Gastroesophageal sphincter (tissue), 3 donors: Measurements from ENCODE around the gene ADGRG1.

Source experiments
- CTCF ChIP-seq, 4 experiments: fragments of 200-600 bp in 2 of 4; fragments of 450-650 bp in 2 of 4; sonication (generic) in 1 of 4; IDR thresholded peaks; one replicate each; pipeline ENCODE4 v1.5.1; 2017 to 2019; ENCODE audit warnings: antibody characterized with exemption in 4 of 4, mild to moderate bottlenecking in 2 of 4, moderate library complexity in 2 of 4
- EP300 ChIP-seq: sonication (generic); formaldehyde crosslinking; IDR thresholded peaks from one replicate; pipeline ENCODE4 v1.6.1; 2017; ENCODE audit warnings: antibody characterized with exemption, mild to moderate bottlenecking
- POLR2A ChIP-seq, 2 donors: fragments of 450-650 bp; IDR thresholded peaks; one replicate each; pipeline ENCODE4 v1.6.1; 2017; ENCODE audit warnings: antibody characterized with exemption in 2 of 2, mild to moderate bottlenecking in 2 of 2, moderate library complexity in 1 of 2

- TF ChIP-seq CTCF (IDR thresholded peaks at IDR 0.05) (no peak), EP300 (no peak), POLR2A (IDR thresholded peaks at IDR 0.05) (no peak)
Measured at GRCh38 chr16:57610611-57611010, 17.8 kb upstream of the ADGRG1 start.
